Erythroblast (primary cell): ENCODE measurements around the gene ZFP1.

Source experiments
- GATA1 ChIP-seq: IDR thresholded peaks from 2 replicates; pipeline ENCODE4 v1.6.1; 2011; ENCODE audit warnings: low read depth, mild to moderate bottlenecking, control low read depth, low read length, moderate library complexity
- POLR2A ChIP-seq: IDR thresholded peaks from 2 replicates; pipeline ENCODE4 v1.6.1; 2011; ENCODE audit warnings: mild to moderate bottlenecking, low read length

DNA sequence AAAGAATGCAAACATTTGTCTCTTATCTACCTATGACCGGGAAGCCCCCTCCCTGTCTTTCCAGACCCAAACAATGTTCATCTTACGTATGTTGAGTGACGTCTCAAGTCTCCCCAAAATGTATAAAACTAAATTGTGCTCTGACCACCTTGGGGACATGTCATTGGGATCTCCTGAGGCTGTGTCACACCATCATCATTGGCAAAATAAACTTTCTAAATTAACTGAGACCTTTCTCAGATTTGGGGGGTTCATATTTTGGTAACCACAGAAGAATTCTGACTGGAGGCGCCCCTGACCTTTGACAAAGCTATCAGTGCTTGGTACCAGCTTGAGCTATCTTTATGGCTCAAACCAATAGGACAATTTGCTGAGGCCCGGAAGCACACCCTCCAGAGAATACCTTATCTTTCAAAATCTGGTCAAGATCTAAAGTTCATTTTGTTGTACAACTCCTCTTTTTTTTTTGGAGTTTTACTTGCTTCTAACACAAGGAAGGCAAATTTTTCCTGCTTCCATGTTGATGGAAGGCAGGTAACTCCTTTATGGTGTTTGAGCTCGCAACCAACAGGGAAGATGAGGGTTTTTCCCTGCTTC is 29.3 kb upstream of the ZFP1 start:
- TF ChIP-seq POLR2A: no peak
- no peak for TF ChIP-seq GATA1
